Cardiac septum (tissue), 1 donor: ENCODE data around the gene ATG10. TPM values are rescaled to one million over a fixed set of nuclear protein-coding genes. Genes with fewer than 3 reads are reported as not detected.
"Not testable (repeated sequence)": the region's sequence is repeated elsewhere in the genome, so short reads cannot be mapped to it uniquely, and the experiment has no call there.

Experiments
- DNase-seq: peaks from one replicate; pipeline ENCODE4 v3.0.0-alpha.2; 2020; ENCODE audit warnings: low spot score
- intact Hi-C: fragments of 100-400 bp; cut with DNase I; formaldehyde crosslinking; loops from one replicate; pipeline ENCODE4 v1.14.0; 2022
- long read RNA-seq: library from polyadenylated mRNA; unstranded; transcript quantifications from one replicate; pipeline ENCODE4 v2.0.0, GENCODE V29; 2021
- total RNA-seq: library from RNA; stranded (reverse); fragmentation: NEBNext Ultra II Directional; extraction: Animal tissue kit (Norgen Biotek cat#: 25700); gene quantifications from one replicate; pipeline ENCODE4 v1.2.1, GENCODE V29; 2021
- donor health status: DM: no; HTN: no; CAD: no.

Gene ATG10
- total RNA-seq: 7.1 TPM
- long read RNA-seq, partial matches to known transcripts: 1 of 23 reads
- long read RNA-seq, other reads (novel, unspliced or antisense): 14 of 23 reads

GRCh38 chr5:81971712-81972491 lies at the start of gene ATG10:
ATG10 (plus strand) TSS chr5:81972023; CDS start chr5:81987571, 15,548 bp downstream.
- peak; percentile 97 for DNase-seq
- intact Hi-C loops: loop anchor here (1.0 to 5.0 kb wide), 3 partner anchors 120 to 465 kb away; partner anchors contain the start of gene SSBP2

GRCh38 chr5:81922854-81923279 lies 49.0 kb upstream of the ATG10 start:
- intact Hi-C loops: no loop called here
- DNase-seq: no peak

GRCh38 chr5:81924442-81924841 lies 47.4 kb upstream of the ATG10 start:
- no peak for DNase-seq

GRCh38 chr5:81925009-81925408 lies 46.8 kb upstream of the ATG10 start:
- DNase-seq: no peak
- intact Hi-C loops: no loop called here

More at GRCh38 chr5:81924442-81924841, 47.4 kb upstream of the ATG10 start:
- intact Hi-C loops: no loop called here

- intact Hi-C loops: no loop called here
- DNase-seq: no peak
Observed at GRCh38 chr5:81925981-81926380, 45.8 kb upstream of the ATG10 start.

GRCh38 chr5:81936066-81936465 lies 35.8 kb upstream of the ATG10 start:
- intact Hi-C loops: no loop called here
- DNase-seq: no peak

GRCh38 chr5:81936750-81937149 lies 35.1 kb upstream of the ATG10 start:
- DNase-seq: no peak
- intact Hi-C loops: no loop called here

- intact Hi-C loops: no loop called here
- no peak for DNase-seq
Observed at GRCh38 chr5:81942746-81943145, 29.1 kb upstream of the ATG10 start.

GRCh38 chr5:81948349-81948748 lies 23.5 kb upstream of the ATG10 start:
- intact Hi-C loops: no loop called here

GRCh38 chr5:81949462-81949861 lies 22.4 kb upstream of the ATG10 start:
- no peak for DNase-seq
- intact Hi-C loops: no loop called here

More at GRCh38 chr5:81948349-81948748, 23.5 kb upstream of the ATG10 start:
- no peak for DNase-seq

GRCh38 chr5:81950996-81951395 lies 20.8 kb upstream of the ATG10 start:
- no peak for DNase-seq
- intact Hi-C loops: no loop called here

GRCh38 chr5:81954796-81955195 lies 17.0 kb upstream of the ATG10 start:
- DNase-seq, intact Hi-C loops: not testable (repeated sequence)

GRCh38 chr5:81958129-81958528 lies 13.7 kb upstream of the ATG10 start:
- DNase-seq, intact Hi-C loops: not testable (repeated sequence)

- no peak for DNase-seq
- intact Hi-C loops: no loop called here
Observed at GRCh38 chr5:81961651-81962440, 10.0 kb upstream of the ATG10 start.

GRCh38 chr5:81963544-81963943 lies 8.3 kb upstream of the ATG10 start:
- no peak for DNase-seq
- intact Hi-C loops: no loop called here

- intact Hi-C loops: no loop called here
Observed at GRCh38 chr5:81965524-81965923, 6.3 kb upstream of the ATG10 start.

GRCh38 chr5:81969226-81969625 lies 2.6 kb upstream of the ATG10 start:
- intact Hi-C loops: no loop called here
- no peak for DNase-seq

More at GRCh38 chr5:81965524-81965923, 6.3 kb upstream of the ATG10 start:
- no peak for DNase-seq

GRCh38 chr5:81969912-81970311 lies 1.9 kb upstream of the ATG10 start:
- DNase-seq: no peak
- intact Hi-C loops: loop anchor here (5.0 kb wide), 2 partner anchors 218 to 463 kb away; partner anchors contain the start of gene SSBP2

GRCh38 chr5:81971111-81971711 lies 612 bp upstream of the ATG10 start:
- no peak for DNase-seq
- intact Hi-C loops: loop anchor here (1.0 to 5.0 kb wide), 3 partner anchors 119 to 464 kb away; partner anchors contain the start of gene SSBP2

- DNase-seq: no peak
- intact Hi-C loops: loop anchor here (5.0 kb wide), 2 partner anchors 220 to 465 kb away; partner anchors contain the start of gene SSBP2
Observed at GRCh38 chr5:81972492-81972783, 615 bp downstream of the ATG10 start.
